HL-60 (cell line): ENCODE results near the gene RPL22.

Experiments
- CTCF ChIP-seq: IDR thresholded peaks from one replicate; pipeline ENCODE4 v1.5.1; 2011; ENCODE audit warnings: low read length, control low read depth, inconsistent platforms; ENCODE audit not compliant: insufficient read depth
- GABPA ChIP-seq: IDR thresholded peaks from 2 replicates; pipeline ENCODE4 v1.6.1; 2012; ENCODE audit warnings: low read depth
- POLR2AphosphoS5 ChIP-seq: IDR thresholded peaks from 2 replicates; pipeline ENCODE4 v1.6.1; 2012; ENCODE audit warnings: low read depth
- SPI1 ChIP-seq: IDR thresholded peaks from 2 replicates; pipeline ENCODE4 v1.6.1; 2012; ENCODE audit warnings: low read depth, mild to moderate bottlenecking, borderline replicate concordance
- TF ChIP-seq, protein P1 (sequence below): IDR thresholded peaks from 2 replicates; pipeline ENCODE4 v1.6.1; 2012; ENCODE audit warnings: low read depth; ENCODE audit not compliant: insufficient replicate concordance

DNA sequence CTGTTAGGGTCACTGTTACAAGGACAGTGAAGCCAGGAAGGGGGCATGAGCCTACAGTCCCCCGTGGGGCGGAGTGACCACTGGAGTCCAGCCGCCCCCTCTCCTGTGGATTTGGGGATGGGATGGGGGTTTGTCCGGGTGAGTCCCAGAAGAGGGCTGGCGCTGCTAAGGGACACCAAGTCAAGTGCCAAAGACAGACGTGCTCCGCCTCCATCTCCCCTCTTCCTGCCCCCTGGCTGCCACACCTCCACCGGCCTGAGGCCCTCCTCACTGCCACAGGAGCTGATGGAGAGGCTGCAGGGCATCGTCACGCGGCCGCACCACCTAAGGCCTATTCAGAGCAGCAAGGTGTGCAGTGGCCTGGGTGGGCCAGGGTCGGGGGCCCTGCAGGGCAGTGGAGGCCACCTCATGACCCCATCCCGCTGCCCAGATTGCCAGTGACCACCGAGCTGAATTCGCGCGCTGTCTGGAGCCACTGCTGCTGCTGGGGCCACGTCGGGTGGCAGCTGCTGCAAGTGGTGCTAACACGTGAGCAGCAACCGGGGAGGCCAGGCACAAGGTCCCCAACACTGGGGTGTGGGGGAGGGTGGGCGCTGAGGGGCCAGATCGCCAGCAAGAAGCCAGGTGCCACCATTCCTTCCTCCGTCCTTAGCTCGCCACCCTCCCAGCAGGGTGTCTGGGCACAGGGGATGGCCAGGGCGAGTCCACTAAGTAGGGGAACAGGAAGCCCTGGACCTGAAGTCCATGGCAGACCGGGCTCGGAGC, 11.4 kb upstream of the RPL22 start:
- no peak for TF ChIP-seq CTCF
- TF ChIP-seq, protein P1, sequence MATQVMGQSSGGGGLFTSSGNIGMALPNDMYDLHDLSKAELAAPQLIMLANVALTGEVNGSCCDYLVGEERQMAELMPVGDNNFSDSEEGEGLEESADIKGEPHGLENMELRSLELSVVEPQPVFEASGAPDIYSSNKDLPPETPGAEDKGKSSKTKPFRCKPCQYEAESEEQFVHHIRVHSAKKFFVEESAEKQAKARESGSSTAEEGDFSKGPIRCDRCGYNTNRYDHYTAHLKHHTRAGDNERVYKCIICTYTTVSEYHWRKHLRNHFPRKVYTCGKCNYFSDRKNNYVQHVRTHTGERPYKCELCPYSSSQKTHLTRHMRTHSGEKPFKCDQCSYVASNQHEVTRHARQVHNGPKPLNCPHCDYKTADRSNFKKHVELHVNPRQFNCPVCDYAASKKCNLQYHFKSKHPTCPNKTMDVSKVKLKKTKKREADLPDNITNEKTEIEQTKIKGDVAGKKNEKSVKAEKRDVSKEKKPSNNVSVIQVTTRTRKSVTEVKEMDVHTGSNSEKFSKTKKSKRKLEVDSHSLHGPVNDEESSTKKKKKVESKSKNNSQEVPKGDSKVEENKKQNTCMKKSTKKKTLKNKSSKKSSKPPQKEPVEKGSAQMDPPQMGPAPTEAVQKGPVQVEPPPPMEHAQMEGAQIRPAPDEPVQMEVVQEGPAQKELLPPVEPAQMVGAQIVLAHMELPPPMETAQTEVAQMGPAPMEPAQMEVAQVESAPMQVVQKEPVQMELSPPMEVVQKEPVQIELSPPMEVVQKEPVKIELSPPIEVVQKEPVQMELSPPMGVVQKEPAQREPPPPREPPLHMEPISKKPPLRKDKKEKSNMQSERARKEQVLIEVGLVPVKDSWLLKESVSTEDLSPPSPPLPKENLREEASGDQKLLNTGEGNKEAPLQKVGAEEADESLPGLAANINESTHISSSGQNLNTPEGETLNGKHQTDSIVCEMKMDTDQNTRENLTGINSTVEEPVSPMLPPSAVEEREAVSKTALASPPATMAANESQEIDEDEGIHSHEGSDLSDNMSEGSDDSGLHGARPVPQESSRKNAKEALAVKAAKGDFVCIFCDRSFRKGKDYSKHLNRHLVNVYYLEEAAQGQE: no peak
- no peak for TF ChIP-seq GABPA
- no peak for TF ChIP-seq POLR2AphosphoS5
- TF ChIP-seq SPI1: no peak
